AG04450 (cell line): Measurements from ENCODE around the gene ASCC2. TPM values are rescaled to one million over a fixed set of nuclear protein-coding genes. Genes with fewer than 3 reads are reported as not detected.

Source experiments
- CTCF ChIA-PET: fragments of 300-600, 350-600 bp; formaldehyde crosslinking; extraction: SDS; loops from one replicate; lab custom pipeline; 2022; ENCODE audit warnings: antibody characterized with exemption, inconsistent platforms; lab: Charles Lee
- POLR2A ChIA-PET: fragments of 350-600 bp; formaldehyde crosslinking; extraction: SDS; loops from one replicate; lab custom pipeline; 2021; ENCODE audit warnings: antibody characterized with exemption, inconsistent platforms; lab: Yijun Ruan, JAX
- DNase-seq: peaks from one replicate; pipeline ENCODE4 v3.0.0-alpha.2; 2011; ENCODE audit warnings: low read depth, low spot score
- H3K27ac ChIP-seq: one replicate; pipeline ENCODE4 v1.5.1; 2012; ENCODE audit warnings: low read depth, low read length, control low read depth
- H3K27me3 ChIP-seq: one replicate; pipeline ENCODE4 v1.6.0; 2012; ENCODE audit warnings: low read length; ENCODE audit not compliant: control insufficient read depth, insufficient read depth
- H3K4me3 ChIP-seq: 2 replicates; pipeline ENCODE4 v1.5.1; 2011; ENCODE audit warnings: mild to moderate bottlenecking, low read depth, low read length, control low read depth
- H3K9me3 ChIP-seq: 2 replicates; pipeline ENCODE4 v1.5.1; 2012; ENCODE audit warnings: low read length; ENCODE audit not compliant: control insufficient read depth, insufficient read depth
- CTCF ChIP-seq: IDR thresholded peaks from 2 replicates; pipeline ENCODE4 v1.5.1; 2011; ENCODE audit warnings: low read depth, low read length, control low read depth, inconsistent platforms
- polyA plus RNA-seq: library from polyadenylated mRNA; depleted of rRNA; stranded (reverse); fragments of >200 nt; gene quantifications from 2 replicates; pipeline ENCODE4 v1.2.3, GENCODE V29; 2011

The ASCC2 gene
- polyA plus RNA-seq, 1 experiment = 45.9 TPM

DNA sequence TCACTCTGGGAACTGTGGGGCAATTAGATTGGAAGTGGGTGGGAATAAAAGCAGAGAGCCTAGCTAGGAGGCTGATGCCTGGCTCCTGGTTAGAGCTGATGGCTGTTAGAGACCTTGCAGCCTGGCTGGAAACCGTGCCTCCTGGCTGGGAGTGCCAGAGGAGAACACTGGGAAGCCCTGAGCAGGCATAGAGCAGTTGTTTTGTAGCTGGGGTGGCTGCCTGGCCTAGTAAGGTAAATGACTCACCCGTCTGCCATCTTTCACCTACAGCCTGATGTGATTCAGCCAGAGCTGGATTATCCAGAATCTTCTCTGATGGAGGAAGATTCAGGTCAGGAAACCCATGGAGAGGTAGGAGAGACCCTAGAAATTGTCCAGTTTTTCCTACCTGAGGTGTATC lies 64.8 kb downstream of the ASCC2 start:
- no peak for DNase-seq
- Histone ChIP-seq H3K4me3 (no peak overlapping the region), H3K27ac (peak overlapping the region; percentile 22), H3K27me3 (no peaks in the 10 kb centered on the region), H3K9me3 (no peaks in the 10 kb centered on the region)
- TF ChIP-seq CTCF = no peak
- POLR2A ChIA-PET = interaction anchor here (0.5 kb wide), 1 partner anchor 241 kb away, joined by 3 read pairs; no protein-coding TSS in a partner anchor
- CTCF ChIA-PET = interaction anchor here (0.6 to 3.7 kb wide), 11 partner anchors 14 to 687 kb away, joined by 3 to 21 read pairs (median 4); no protein-coding TSS in a partner anchor

GRCh38 chr22:29772170-29772641 lies 65.9 kb downstream of the ASCC2 start:
- no peak overlapping the region for H3K27ac ChIP-seq
- peak; percentile 38 for DNase-seq
- POLR2A ChIA-PET = no interaction called here
- H3K4me3 ChIP-seq = no peak overlapping the region
- no peaks in the 10 kb centered on the region for H3K9me3 ChIP-seq
- no peaks in the 10 kb centered on the region for H3K27me3 ChIP-seq
- CTCF ChIA-PET = interaction anchor here (0.6 to 3.7 kb wide), 6 partner anchors 13 to 317 kb away, joined by 3 to 21 read pairs (median 6); no protein-coding TSS in a partner anchor
- peak; percentile 66 for TF ChIP-seq CTCF

GRCh38 chr22:29769723-29770321 lies 68.3 kb downstream of the ASCC2 start:
- Histone ChIP-seq H3K27me3 (no peaks in the 10 kb centered on the region), H3K9me3 (no peaks in the 10 kb centered on the region), H3K4me3 (no peak overlapping the region), H3K27ac (no peak overlapping the region)
- CTCF ChIA-PET = no interaction called here
- no peak for DNase-seq
- POLR2A ChIA-PET = no interaction called here
- TF ChIP-seq CTCF = no peak

- H3K27me3 ChIP-seq = no peaks in the 10 kb centered on the region
- H3K4me3 ChIP-seq = peak overlapping the region; percentile 100
- no peak for TF ChIP-seq CTCF
- no peak for DNase-seq
- CTCF ChIA-PET = no interaction called here
- H3K9me3 ChIP-seq = no peaks in the 10 kb centered on the region
- H3K27ac ChIP-seq = peak overlapping the region; percentile 11
- POLR2A ChIA-PET = no interaction called here
Measured at GRCh38 chr22:29768052-29768693, 69.9 kb downstream of the ASCC2 start.
